IPS-20b (cell line): ENCODE results near the gene MARCHF9.

Experiments used
- H3K27ac ChIP-seq: one replicate; pipeline ENCODE4 v1.5.1; 2013; ENCODE audit warnings: low read length
- H3K27me3 ChIP-seq: 2 replicates; pipeline ENCODE4 v1.6.1; 2013; ENCODE audit warnings: mild to moderate bottlenecking, low read length, inconsistent platforms; ENCODE audit not compliant: insufficient read depth
- H3K36me3 ChIP-seq: 2 replicates; pipeline ENCODE4 v1.6.1; 2013; ENCODE audit warnings: low read depth, mild to moderate bottlenecking, inconsistent platforms, low read length, moderate library complexity; ENCODE audit not compliant: insufficient read depth
- H3K4me1 ChIP-seq: 2 replicates; pipeline ENCODE4 v1.6.1; 2013; ENCODE audit warnings: mild to moderate bottlenecking, control low read depth, inconsistent platforms, low read length, moderate library complexity; ENCODE audit not compliant: insufficient read depth
- H3K4me3 ChIP-seq: 2 replicates; pipeline ENCODE4 v1.5.1; 2013; ENCODE audit warnings: mild to moderate bottlenecking, low read length, inconsistent platforms
- H3K9ac ChIP-seq: 2 replicates; pipeline ENCODE4 v1.6.1; 2013; ENCODE audit warnings: low read depth, mild to moderate bottlenecking, inconsistent platforms, low read length, moderate library complexity
- H3K9me3 ChIP-seq: 2 replicates; pipeline ENCODE4 v1.6.1; 2013; ENCODE audit warnings: mild to moderate bottlenecking, low read depth, low read length, inconsistent platforms; ENCODE audit not compliant: insufficient read depth

The MARCHF9 gene

DNA sequence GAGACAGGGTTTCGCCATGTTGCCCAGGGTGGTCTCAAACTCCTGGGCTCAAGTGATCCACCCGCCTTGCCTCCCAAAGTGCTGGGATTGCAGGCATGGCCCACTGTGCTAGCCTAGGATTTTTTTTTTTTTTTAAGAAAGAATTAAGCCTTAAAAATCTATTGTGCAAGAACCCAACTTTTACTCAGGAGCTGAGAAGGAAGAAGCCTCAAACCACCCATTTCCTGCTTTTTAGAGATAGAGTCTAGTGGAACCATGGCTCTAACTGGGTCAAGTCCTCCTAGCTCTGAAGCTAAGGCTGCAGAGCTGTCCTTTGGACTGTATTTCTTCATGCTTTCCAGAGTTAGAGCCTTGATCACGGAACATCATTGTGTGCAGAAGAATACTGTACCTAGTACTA is 26.3 kb downstream of the MARCHF9 start:
- no peak overlapping the region for H3K9ac ChIP-seq
- H3K36me3 ChIP-seq: peaks cover 21% of the 10 kb centered on the region
- H3K27ac ChIP-seq: no peak overlapping the region
- H3K9me3 ChIP-seq: no peaks in the 10 kb centered on the region
- H3K4me1 ChIP-seq: no peaks in the 10 kb centered on the region
- no peaks in the 10 kb centered on the region for H3K27me3 ChIP-seq
- no peak overlapping the region for H3K4me3 ChIP-seq

DNA sequence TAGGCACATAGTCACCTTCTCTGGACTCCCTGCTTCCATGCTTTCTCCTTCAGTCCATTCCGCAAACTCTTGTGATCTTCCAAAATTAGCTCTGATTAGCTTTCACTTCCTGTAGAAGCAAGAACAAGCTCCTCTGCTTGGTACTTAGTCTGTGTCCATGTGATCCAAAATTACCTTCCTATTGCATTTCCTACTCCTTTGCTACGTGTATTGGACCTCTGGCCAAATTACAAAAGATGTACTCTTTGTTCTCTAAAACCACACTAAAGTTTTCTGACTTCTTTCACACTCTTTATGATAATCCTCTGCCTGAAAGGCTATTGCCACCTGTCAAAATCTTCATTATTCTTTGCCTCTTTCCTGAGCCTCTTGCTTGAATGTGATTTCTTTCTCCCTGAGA is 26.9 kb downstream of the MARCHF9 start:
- no peak overlapping the region for H3K27ac ChIP-seq
- H3K9ac ChIP-seq: no peak overlapping the region
- H3K4me1 ChIP-seq: no peaks in the 10 kb centered on the region
- no peak overlapping the region for H3K4me3 ChIP-seq
- H3K36me3 ChIP-seq: peaks cover 26% of the 10 kb centered on the region
- no peaks in the 10 kb centered on the region for H3K27me3 ChIP-seq
- no peaks in the 10 kb centered on the region for H3K9me3 ChIP-seq

DNA sequence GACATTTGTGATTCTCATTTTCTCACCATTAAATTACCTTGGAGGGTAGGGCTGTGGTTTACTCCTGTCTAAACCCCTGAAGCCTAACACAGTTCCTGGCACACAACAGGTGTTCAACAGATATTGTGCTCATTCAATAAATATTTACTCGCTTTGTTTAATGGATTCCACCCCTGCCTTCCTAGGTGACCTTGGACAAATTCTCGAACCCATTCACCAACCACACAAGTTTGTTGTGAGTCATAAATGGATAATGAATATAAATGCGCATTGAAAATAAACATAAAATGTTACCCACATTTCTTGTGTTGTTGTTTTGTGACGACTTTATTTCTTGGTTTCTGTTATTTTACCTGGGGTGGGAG is 27.3 kb downstream of the MARCHF9 start:
- H3K4me1 ChIP-seq: no peaks in the 10 kb centered on the region
- no peak overlapping the region for H3K27ac ChIP-seq
- H3K9ac ChIP-seq: no peak overlapping the region
- H3K36me3 ChIP-seq: peaks cover 31% of the 10 kb centered on the region
- no peaks in the 10 kb centered on the region for H3K27me3 ChIP-seq
- peak overlapping the region; percentile 100; the same call in 1 of the 2 replicates for H3K4me3 ChIP-seq
- no peaks in the 10 kb centered on the region for H3K9me3 ChIP-seq

DNA sequence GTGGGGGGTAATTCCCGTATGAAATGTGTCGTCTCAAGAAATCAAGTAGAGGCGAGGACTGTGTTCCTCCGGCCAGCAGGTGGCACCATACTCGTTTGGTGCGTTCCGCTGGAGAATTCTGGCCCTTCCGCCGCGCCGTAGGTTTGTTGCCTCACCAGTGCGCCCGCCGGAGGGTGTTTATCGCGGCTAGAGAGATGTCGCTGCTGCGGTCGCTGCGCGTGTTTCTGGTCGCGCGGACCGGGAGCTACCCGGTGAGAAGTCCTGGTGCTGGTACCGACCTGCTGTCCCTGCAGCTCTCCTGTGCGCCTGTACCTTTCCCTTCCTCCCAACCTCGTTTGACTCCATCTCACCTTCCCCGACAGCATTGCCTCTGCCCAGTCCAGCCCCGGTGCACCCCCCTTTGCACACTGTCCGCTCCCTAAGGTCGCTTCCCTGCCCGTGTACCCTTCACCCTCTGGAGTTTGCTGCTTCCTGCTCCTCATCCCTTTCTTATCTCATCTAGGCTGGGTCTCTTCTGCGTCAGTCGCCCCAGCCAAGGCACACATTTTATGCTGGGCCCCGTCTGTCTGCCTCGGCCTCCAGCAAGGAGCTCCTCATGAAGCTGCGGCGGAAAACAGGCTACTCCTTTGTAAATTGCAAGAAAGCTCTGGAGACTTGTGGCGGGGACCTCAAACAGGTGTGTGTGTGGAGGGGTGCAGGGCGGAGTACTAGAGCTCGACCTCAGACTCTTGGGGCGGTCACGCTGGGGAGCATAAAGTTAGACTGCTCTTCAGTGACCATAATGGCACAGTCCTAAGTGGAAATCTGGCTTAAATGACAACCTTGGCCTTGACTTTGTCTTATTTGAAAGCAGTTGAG is 27.9 kb downstream of the MARCHF9 start, which contains the start of gene TSFM:
Gene TSFM (plus strand): TSS at position 180 of the 858 bp plus-strand sequence. CDS start 15 bp downstream, at position 195.
- no peaks in the 10 kb centered on the region for H3K27me3 ChIP-seq
- peak within 1 kb of the TSS; percentile 100 for H3K4me3 ChIP-seq
- H3K36me3 ChIP-seq: peaks cover 37% of the 10 kb centered on the region
- no peaks in the 10 kb centered on the region for H3K9me3 ChIP-seq
- H3K9ac ChIP-seq: peak within 1 kb of the TSS; percentile 93
- H3K27ac ChIP-seq: no peak within 1 kb of the TSS
- H3K4me1 ChIP-seq: no peaks in the 10 kb centered on the region

DNA sequence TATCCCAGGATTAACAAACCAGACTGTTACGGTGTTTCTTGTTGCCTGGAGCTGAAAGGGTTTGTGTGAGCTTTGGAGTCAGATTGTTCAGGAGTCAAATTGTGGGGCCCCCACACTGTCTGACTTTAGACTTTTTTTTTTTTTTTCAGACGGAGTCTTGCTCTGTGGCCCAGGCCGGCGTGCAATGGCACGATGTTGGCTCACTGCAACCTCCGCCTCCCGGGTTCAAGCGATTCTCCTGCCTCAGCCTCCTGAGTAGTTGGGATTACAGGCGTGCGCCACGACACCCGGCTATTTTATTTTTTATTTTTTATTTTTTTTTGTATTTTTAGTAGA is 28.5 kb downstream of the MARCHF9 start:
- peak overlapping the region; percentile 93 for H3K9ac ChIP-seq
- H3K4me3 ChIP-seq: peak overlapping the region; percentile 100
- no peaks in the 10 kb centered on the region for H3K9me3 ChIP-seq
- peaks cover 42% of the 10 kb centered on the region for H3K36me3 ChIP-seq
- no peaks in the 10 kb centered on the region for H3K27me3 ChIP-seq
- H3K27ac ChIP-seq: no peak overlapping the region
- H3K4me1 ChIP-seq: no peaks in the 10 kb centered on the region

DNA sequence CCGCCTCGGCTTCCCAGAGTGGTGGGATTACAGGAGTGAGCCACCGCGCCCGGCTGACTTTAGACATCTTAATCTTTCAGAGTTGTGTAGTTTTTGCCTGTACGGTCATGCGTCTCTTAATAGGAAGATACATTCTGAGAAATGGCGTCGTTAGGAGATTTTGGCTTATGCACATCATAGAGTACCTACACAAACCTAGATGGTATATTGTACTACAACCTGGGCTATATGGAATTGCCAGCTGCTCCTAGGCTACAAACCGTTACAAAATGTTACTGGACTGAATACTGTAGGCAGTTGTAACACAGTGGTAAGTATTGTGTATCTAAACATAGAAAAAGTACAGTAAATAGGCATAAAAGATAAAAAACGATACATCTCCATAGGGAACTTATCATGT is 29.0 kb downstream of the MARCHF9 start:
- no peaks in the 10 kb centered on the region for H3K4me1 ChIP-seq
- H3K27ac ChIP-seq: no peak overlapping the region
- H3K4me3 ChIP-seq: no peak overlapping the region
- H3K36me3 ChIP-seq: peaks cover 46% of the 10 kb centered on the region
- no peak overlapping the region for H3K9ac ChIP-seq
- no peaks in the 10 kb centered on the region for H3K9me3 ChIP-seq
- no peaks in the 10 kb centered on the region for H3K27me3 ChIP-seq

DNA sequence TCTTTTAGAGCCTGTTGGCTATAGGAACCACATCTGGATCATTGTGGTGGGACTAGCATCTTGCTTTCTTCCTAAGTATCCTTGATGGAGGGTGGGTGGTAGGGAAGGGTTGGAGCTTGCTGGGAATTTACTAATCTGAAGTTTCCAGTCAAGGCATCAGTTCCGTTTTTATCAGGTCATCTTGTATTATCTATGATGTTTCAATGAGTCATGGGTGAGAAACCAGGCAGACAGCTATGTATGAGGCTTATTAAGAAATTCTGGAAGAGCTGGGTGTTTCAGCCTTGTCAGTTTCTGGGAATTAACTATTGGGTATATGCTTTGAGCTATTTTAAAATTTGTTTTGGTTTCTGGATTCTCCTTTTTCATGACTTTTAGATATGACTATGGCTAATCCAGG is 39.0 kb downstream of the MARCHF9 start:
- no peak overlapping the region for H3K4me3 ChIP-seq
- H3K27ac ChIP-seq: no peak overlapping the region
- H3K27me3 ChIP-seq: no peaks in the 10 kb centered on the region
- H3K9me3 ChIP-seq: no peaks in the 10 kb centered on the region
- no peaks in the 10 kb centered on the region for H3K4me1 ChIP-seq
- H3K9ac ChIP-seq: no peak overlapping the region
- H3K36me3 ChIP-seq: peaks cover 82% of the 10 kb centered on the region

DNA sequence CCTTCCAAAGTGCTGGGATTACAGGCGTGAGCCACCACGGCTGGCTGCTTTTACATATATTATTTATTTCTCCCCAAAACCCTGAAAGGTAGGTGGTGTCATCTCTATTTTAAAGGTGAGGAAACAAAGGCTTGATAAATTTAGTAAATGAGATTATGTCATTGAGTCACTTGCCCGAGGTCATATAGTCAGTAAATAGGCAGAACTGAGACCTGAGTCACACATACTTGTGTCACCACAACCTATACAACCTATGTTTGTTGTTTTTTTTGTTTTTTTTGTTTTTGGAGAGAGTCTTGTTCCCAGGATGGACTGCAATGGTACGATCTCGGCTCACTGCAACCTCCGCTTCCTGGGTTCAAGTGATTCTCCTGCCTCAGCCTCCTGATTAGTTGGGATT is 40.5 kb downstream of the MARCHF9 start:
- H3K9me3 ChIP-seq: no peaks in the 10 kb centered on the region
- peaks cover 77% of the 10 kb centered on the region for H3K36me3 ChIP-seq
- H3K27me3 ChIP-seq: no peaks in the 10 kb centered on the region
- H3K9ac ChIP-seq: no peak overlapping the region
- H3K27ac ChIP-seq: no peak overlapping the region
- no peak overlapping the region for H3K4me3 ChIP-seq
- H3K4me1 ChIP-seq: no peaks in the 10 kb centered on the region

DNA sequence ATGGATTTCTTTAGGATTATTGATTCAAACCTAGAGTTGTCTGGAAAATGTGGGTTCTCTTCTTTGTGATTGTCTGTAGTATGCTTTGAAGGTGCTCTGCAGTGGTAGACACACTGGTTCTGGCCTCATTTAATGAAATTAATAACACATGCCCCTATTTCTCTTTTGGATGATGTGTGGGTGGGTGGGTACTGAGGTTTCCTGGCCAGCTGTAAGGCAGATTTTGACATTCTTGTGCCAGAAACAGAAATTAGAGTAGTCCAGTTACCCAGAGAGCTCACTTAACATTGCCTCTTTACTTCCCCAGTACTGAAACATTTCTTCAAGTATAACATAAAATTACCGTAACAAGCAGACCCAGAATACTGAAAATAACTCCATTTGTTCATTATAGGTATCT is 42.1 kb downstream of the MARCHF9 start:
- Histone ChIP-seq H3K27me3 (no peaks in the 10 kb centered on the region), H3K9me3 (no peaks in the 10 kb centered on the region), H3K36me3 (peaks cover 66% of the 10 kb centered on the region), H3K9ac (no peak overlapping the region), H3K4me1 (no peaks in the 10 kb centered on the region), H3K27ac (no peak overlapping the region), H3K4me3 (no peak overlapping the region)

DNA sequence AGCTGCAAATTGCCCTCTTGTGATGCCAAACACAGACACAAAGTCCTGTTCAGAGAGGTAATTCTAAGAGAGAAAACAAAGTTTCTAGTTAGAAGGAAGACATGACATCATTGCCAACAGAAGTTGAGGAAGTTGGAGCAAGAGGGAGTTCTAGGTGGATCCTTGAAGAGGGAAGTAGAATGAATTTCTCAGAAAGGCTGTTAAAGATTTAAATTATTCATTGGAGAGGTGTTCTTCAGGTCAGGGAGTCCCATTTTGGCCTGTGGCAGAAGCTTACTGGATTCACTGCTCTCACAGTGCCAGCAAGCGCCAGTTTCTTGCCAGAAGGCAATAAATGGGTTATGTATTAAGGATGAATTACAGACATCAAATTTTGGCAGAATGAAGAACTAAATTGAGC is 43.0 kb downstream of the MARCHF9 start:
- Histone ChIP-seq H3K27ac (no peak overlapping the region), H3K9ac (no peak overlapping the region), H3K9me3 (no peaks in the 10 kb centered on the region), H3K27me3 (no peaks in the 10 kb centered on the region), H3K4me3 (no peak overlapping the region), H3K36me3 (peaks cover 57% of the 10 kb centered on the region), H3K4me1 (no peaks in the 10 kb centered on the region)

DNA sequence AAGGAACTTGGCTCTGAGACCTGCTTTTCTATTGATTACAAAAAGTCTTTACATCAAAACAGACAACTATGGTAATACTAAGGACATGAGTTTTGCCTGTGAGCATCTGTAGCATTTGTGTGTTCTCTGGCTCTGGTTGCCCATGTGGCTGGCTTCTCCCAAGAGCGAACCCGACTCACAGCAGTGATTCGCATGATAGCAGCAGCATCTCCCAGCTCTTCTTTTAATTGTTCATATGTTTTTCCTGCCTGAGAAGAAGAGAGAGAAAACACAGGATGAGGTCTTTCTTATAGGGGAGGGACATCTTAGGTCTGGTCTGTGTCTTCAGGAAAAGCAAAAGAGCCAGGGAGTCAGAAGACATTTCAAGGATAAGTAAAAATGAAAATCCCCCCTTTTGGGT is 46.1 kb downstream of the MARCHF9 start:
- no peak overlapping the region for H3K9ac ChIP-seq
- H3K36me3 ChIP-seq: peaks cover 36% of the 10 kb centered on the region
- H3K4me3 ChIP-seq: no peak overlapping the region
- no peaks in the 10 kb centered on the region for H3K27me3 ChIP-seq
- H3K9me3 ChIP-seq: no peaks in the 10 kb centered on the region
- no peak overlapping the region for H3K27ac ChIP-seq
- no peaks in the 10 kb centered on the region for H3K4me1 ChIP-seq

DNA sequence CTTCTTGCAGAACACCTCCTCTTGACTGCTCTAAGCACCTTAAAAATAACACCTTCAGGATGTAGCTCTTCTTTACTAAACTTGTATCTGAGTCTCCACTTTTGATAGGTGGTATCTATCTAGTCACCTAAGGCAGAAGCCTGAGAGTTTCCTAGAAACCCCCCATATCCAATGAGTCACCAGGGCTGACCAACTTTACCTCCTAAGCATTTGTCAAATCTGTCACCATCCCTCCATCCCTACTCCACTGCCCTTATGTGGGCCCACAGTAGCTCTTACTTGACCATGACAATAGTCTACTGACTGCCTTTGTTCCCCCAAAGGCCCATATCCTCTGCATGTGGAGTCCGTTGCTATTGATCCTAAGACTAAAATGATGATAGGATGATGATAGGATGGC is 47.7 kb downstream of the MARCHF9 start:
- no peak overlapping the region for H3K27ac ChIP-seq
- no peaks in the 10 kb centered on the region for H3K4me1 ChIP-seq
- no peaks in the 10 kb centered on the region for H3K27me3 ChIP-seq
- H3K4me3 ChIP-seq: no peak overlapping the region
- H3K36me3 ChIP-seq: peaks cover 21% of the 10 kb centered on the region
- no peaks in the 10 kb centered on the region for H3K9me3 ChIP-seq
- no peak overlapping the region for H3K9ac ChIP-seq
